GM12878 (cell line): ENCODE results near the gene LTBP2.

Experiments
- BRCA1 ChIP-seq: IDR thresholded peaks from 2 replicates; pipeline ENCODE4 v1.6.1; 2011; ENCODE audit warnings: low read depth, low read length, improper control_type of control experiment
- FOXM1 ChIP-seq: IDR thresholded peaks from 2 replicates; pipeline ENCODE4 v1.6.1; 2012; ENCODE audit warnings: low read depth, mild to moderate bottlenecking, inconsistent platforms, low read length, moderate library complexity
- GABPA ChIP-seq: IDR thresholded peaks from 2 replicates; pipeline ENCODE4 v1.6.1; 2014; ENCODE audit warnings: antibody characterized with exemption, low read depth, mild to moderate bottlenecking, inconsistent platforms
- GATAD2B ChIP-seq: fragments of 450-650 bp; conservative IDR thresholded peaks from 2 replicates; pipeline ENCODE4 v1.6.1; 2017; ENCODE audit warnings: low read depth, mild to moderate bottlenecking, moderate library complexity
- LARP7 ChIP-seq: fragments of 450-650 bp; IDR thresholded peaks from 2 replicates; pipeline ENCODE4 v1.6.1; 2017; ENCODE audit warnings: mild to moderate bottlenecking
- MTA2 ChIP-seq: fragments of 450-650 bp; IDR thresholded peaks from 2 replicates; pipeline ENCODE4 v1.6.1; 2016; ENCODE audit warnings: low read depth, mild to moderate bottlenecking, moderate library complexity
- RAD21 ChIP-seq: IDR thresholded peaks from 2 replicates; pipeline ENCODE4 v1.6.1; 2011; ENCODE audit warnings: mild to moderate bottlenecking, low read depth, low read length, moderate library complexity; ENCODE audit not compliant: insufficient read depth
- RFX5 ChIP-seq: IDR thresholded peaks from 2 replicates; pipeline ENCODE4 v1.6.1; 2011; ENCODE audit warnings: low read depth, low read length, improper control_type of control experiment
- ZNF217 ChIP-seq: fragments of 450-650 bp; IDR thresholded peaks from 2 replicates; pipeline ENCODE4 v1.6.1; 2017; ENCODE audit warnings: antibody characterized with exemption, mild to moderate bottlenecking
- TF ChIP-seq, protein P1 (sequence below), 3 experiments: IDR thresholded peaks in 2 of 3; conservative IDR thresholded peaks in 1 of 3; 2 replicates each; pipeline ENCODE4 v1.5.1; 2011; ENCODE audit warnings: low read depth in 3 of 3, low read length in 3 of 3, mild to moderate bottlenecking in 3 of 3, control low read depth in 2 of 3, moderate library complexity in 2 of 3, inconsistent platforms in 1 of 3, mixed read lengths in 1 of 3; ENCODE audit not compliant: control insufficient read depth in 2 of 3, insufficient read depth in 1 of 3; ENCODE audit errors: extremely low read depth in 1 of 3
- TF ChIP-seq, protein P2 (sequence below): fragments of 450-650 bp; IDR thresholded peaks from 2 replicates; pipeline ENCODE4 v1.6.1; 2017; ENCODE audit warnings: borderline replicate concordance

DNA sequence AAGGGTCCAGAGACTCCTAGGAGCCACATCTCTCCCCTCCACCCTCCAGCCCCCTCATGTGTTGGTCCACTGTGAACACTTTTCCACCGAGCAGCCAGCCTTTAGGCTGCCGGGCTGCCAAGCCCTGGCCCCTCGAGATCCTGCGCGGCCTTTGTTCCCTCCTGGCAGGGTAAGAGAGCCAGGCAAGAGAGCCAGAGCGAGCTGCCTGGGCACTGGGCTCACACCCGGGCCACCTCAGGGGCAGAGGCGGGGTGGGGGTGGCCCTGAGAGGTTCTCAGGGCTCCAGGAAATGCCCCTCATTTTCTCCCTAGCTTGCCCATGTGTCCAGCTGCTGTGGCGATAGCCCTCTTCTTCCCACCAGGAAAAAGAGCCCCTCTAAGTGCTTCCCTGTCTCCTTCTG lies 44.8 kb downstream of the LTBP2 start:
- TF ChIP-seq FOXM1: no peak
- TF ChIP-seq, protein P1, sequence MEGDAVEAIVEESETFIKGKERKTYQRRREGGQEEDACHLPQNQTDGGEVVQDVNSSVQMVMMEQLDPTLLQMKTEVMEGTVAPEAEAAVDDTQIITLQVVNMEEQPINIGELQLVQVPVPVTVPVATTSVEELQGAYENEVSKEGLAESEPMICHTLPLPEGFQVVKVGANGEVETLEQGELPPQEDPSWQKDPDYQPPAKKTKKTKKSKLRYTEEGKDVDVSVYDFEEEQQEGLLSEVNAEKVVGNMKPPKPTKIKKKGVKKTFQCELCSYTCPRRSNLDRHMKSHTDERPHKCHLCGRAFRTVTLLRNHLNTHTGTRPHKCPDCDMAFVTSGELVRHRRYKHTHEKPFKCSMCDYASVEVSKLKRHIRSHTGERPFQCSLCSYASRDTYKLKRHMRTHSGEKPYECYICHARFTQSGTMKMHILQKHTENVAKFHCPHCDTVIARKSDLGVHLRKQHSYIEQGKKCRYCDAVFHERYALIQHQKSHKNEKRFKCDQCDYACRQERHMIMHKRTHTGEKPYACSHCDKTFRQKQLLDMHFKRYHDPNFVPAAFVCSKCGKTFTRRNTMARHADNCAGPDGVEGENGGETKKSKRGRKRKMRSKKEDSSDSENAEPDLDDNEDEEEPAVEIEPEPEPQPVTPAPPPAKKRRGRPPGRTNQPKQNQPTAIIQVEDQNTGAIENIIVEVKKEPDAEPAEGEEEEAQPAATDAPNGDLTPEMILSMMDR (IDR thresholded peaks at IDR 0.05 in 2 of 3, conservative IDR thresholded peaks at IDR 0.05 in 1 of 3; ENCODE audit: control insufficient read depth in 2 of 3, extremely low read depth in 1 of 3, insufficient read depth in 1 of 3, low read depth in 3 of 3, low read length in 3 of 3): no peak
- TF ChIP-seq, protein P2, sequence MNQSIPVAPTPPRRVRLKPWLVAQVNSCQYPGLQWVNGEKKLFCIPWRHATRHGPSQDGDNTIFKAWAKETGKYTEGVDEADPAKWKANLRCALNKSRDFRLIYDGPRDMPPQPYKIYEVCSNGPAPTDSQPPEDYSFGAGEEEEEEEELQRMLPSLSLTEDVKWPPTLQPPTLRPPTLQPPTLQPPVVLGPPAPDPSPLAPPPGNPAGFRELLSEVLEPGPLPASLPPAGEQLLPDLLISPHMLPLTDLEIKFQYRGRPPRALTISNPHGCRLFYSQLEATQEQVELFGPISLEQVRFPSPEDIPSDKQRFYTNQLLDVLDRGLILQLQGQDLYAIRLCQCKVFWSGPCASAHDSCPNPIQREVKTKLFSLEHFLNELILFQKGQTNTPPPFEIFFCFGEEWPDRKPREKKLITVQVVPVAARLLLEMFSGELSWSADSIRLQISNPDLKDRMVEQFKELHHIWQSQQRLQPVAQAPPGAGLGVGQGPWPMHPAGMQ: no peak
- TF ChIP-seq ZNF217: no peak
- TF ChIP-seq MTA2: no peak
- no peak for TF ChIP-seq LARP7
- TF ChIP-seq BRCA1: no peak
- TF ChIP-seq GABPA: no peak
- no peak for TF ChIP-seq RFX5
- TF ChIP-seq GATAD2B: no peak
- no peak for TF ChIP-seq RAD21
